HG03439 (cell line): ENCODE data around the gene BAG1.

Experiments used
- ATAC-seq: cut with Tn5 transposase; IDR thresholded peaks from one replicate; pipeline ENCODE4 v1.9.1; 2021; ENCODE audit warnings: mild to moderate bottlenecking, moderate library complexity; ENCODE audit not compliant: unreplicated experiment

Gene BAG1

DNA sequence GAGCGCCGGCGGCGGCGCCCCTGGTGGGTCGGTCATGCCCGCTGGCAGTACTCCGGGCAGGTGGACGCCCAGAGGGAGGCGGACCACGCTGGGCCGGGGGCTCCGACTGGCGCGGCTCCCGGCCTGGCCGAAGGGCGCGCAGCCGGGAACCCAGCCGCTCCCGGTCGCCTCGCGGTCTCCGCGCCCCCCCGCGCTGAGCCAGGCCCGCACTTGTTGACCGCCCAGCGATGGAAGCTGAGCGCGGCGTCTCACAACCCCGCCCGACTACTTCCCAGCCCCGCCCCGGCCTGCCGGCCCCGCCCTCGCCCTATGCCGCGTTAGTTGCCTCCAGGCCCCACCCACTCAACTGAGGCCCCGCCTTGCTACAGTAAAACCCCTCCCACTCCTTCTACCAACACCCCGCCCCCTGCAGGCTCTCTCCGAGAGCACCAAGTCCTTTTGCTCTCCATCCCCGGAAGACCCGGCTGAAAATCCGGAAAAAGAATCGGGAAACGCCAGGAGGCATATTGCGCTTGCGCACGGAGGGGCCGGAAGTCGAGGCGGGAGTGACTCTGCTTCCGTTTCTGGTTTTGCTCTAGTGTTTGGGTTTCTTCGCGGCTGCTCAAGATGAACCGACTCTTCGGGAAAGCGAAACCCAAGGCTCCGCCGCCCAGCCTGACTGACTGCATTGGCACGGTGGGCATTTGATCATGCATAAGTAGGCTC is at the start of gene BAG1, which contains the start of gene CHMP5:
Gene BAG1, minus strand, starts transcription at position 236 of the 705 bp plus-strand sequence.
Gene CHMP5, plus strand, starts transcription at position 577 of the 705 bp plus-strand sequence. Its CDS starts 30 bp downstream, at position 607.
- peak; percentile 82 for ATAC-seq

DNA sequence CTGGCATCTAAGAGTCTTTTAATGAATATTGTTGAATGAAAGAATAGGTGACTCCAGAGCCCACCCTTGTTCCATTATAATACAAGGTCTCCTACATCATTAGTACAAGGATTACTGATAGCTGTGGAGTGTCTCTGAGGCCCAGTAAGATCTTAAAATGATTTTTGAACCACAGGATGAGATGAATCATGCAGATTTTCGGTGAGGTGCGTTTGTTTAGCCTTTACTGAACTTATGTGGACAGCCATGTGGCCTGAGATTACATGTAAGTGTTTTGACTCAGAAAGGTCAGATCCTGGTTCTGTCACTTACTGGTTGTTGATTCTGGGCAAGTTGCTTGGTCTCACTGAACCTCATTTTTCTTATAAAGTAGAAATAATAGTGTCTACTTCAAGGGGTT is 47.4 kb upstream of the BAG1 start:
- no peak for ATAC-seq

DNA sequence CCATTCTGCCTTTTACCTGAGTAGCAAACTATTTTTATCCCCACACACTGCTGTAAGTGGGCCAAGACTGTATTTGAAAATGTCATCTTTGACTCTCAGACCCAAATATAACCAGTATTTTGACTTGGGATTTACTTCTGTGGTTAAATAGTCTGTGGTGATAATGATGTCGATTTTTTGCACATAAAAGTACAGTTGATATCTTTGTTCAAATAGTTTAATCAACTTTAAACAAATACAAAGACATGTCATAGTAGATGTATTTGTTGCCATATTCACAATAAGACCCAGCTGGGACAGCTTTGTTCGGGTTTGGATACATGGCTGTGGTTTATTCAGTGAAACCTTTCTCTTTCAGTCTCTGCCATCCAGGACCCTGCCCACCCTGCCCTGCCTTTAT is 46.2 kb upstream of the BAG1 start:
- no peak for ATAC-seq

DNA sequence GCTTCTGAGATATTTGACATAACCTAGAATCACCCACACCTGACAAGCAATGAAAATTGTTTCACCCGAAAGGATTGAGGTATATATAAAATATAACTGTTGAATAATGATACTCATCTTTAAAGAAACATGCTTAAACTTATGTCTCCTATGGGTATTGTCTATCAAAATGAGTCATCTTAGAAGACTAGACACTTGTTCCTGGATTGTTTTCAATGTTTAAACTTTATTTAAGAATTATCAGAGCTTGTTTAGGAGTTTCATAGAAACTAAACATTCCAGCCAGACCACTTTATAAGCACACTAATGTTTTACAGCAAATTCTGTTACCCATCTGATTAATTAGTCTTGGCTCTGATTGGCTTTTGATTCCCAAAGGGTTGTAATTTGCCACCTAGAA is 45.4 kb upstream of the BAG1 start:
- ATAC-seq: no peak

DNA sequence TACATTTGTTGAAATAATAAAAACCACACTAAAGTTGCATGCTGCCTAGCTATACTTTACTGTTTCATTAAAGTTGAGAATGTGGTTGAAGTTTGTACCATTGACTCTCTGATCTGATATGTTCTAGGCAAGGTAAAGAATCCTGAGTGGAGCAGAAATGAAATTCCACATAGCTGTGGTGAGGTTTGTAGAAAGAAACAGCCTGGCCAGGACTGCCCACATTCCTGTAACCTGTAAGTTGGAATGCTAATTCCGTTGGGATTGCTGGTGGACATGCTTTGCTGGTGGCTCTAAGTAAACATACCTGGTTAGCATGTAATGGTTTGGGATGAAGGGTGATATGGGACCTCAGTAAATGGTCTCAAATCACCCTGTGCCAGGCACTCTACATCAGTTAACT is 42.6 kb upstream of the BAG1 start:
- no peak for ATAC-seq

DNA sequence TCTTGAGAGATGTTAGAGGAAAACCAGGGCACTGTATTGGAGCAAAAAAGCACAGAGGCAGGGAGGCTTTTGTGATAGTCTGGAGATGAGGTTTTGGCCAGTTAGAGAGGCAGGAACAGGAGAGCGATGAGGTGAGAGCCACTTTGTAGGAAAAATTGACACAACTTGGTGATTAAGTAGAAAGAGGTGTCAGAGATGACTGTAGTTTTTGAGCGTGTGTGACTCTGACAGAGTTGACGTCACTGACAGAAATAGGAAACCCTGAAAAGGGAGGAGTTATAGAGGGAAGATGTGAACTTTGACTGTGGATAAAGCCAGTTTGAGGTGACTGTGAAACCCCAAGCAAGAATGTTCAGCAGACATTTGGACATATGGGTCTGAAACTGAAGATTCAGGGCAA is 41.5 kb upstream of the BAG1 start:
- ATAC-seq: no peak

DNA sequence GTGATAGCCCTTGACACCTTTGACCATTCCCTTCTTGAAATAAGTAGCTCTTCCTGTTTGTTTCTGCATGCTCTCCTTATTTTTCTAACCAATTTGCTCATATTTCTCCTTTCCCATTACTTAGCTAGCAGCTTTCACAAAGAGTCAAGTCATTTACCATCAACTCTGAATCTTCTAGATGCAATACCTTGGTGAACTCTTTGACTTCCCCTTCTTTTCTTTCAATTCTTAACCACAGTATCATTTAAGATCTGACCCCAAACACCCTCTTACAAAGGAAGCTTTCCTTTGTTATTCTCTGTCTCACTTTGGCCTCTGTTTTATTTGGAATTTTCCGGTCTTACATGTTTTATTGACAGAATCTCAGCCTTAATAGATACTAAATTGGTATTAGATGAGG is 39.9 kb upstream of the BAG1 start:
- no peak for ATAC-seq

DNA sequence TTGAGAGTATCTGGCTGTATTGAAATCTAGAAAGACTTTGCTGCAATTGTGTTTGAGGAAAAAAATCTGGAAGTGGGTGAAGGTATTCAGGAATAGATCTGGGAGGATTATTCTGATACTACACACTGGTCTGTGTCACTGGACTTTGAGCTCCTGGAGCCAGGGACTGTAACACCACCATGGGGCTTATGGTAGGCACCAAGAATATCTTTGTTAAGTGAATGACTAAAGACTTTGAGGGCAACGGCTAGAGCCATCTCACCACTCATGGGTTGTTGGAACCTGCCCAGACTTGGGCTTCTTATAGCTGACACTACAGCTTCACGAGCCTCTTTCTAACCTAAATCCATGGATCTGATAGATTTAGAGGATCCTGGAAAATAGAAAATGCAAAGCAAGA is 36.0 kb upstream of the BAG1 start:
- no peak for ATAC-seq

DNA sequence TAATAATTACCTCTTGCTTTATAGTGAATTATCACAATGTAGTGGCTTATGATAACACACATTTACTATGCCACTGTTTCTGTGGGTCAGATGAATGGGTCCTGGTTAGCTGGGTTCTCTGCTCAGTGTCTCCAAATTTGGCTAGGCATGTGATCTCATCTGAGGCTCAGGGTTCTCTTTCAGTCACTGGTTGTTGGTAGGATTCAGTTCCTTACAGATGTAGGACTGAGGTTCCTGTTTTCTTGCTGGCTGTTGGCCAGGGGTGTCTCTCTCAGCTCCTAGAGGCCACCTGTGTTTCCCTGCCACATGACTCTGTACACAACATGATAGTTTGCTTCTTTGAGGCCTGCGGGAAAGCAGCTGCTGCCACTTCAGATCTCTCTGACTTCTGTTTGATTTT is 32.9 kb upstream of the BAG1 start:
- ATAC-seq: peak; percentile 76

DNA sequence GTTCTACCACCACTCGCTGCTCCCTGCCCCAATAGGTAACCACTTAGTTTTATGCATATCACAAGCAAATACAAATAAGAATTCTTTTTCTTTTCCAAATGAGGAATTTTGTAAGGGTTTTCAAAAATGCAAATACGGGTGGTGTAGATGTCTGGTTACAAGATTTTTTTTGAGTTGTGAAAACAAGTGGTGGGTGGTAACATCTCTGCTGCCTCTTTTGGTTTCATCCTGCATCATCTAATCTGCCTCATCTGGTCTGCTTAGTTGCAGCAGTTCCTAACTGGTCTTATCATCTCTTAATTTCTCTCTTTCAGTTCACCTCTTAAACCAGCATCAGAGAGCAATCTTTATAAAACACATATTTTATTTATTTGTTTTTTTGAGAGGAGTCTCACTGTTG is 31.1 kb upstream of the BAG1 start:
- ATAC-seq: peak; percentile 33

DNA sequence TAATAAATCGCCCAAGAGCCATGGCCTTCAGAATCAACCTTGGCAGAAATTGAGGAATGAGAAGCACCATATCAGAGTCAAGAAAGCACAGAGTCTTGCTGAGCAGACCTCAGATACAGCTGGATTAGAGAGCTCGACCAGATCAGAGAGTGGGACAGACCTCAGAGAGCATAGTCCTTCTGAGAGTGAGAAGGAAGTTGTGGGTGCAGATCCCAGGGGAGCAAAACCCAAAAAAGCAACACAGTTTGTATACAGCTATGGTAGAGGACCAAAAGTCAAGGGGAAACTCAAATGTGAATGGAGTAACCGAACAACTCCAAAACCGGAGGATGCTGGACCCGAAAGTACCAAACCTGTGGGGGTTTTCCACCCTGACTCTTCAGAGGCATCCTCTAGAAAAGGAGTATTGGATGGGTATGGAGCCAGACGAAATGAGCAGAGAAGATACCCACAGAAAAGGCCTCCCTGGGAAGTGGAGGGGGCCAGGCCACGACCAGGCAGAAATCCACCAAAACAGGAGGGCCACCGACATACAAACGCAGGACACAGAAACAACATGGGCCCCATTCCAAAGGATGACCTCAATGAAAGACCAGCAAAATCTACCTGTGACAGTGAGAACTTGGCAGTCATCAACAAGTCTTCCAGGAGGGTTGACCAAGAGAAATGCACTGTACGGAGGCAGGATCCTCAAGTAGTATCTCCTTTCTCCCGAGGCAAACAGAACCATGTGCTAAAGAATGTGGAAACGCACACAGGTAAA is 30.3 kb upstream of the BAG1 start:
- no peak for ATAC-seq

DNA sequence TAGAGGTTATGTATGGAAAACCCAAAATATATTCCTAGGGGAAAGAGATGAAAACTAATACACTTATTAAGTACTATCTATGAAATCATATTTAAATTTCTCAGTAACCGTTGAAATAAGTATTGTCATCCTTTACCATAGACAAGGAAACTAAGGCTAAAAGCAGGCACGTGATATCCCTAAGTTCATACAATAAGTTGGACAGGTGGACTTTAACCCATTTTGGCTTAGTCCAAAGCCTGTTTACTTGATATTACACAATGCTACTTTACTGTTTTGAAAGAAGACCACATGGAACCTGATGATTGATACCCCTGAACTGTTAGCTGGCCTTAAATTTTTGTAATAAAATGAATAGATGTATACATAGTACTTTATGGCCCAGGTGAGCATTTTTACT is 29.3 kb upstream of the BAG1 start:
- no peak for ATAC-seq

DNA sequence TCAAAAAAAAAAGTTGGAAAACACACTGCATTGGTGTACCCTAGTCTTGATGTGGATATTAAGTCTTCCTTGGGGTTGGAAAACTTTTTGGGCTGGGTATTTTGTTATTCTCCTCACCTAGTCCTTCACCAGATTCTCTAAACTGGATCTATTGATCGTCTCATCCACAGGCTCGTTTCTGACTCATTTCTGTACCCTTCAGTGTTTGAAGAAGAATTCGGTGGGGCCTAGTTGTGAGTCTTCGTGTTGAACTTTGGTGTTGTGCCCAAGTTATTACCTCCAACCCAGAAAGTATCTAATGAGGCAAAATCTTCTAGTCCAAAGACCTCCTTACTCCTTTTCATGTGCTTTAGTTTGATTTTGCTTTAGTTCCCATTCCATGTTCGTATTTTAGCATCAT is 27.4 kb upstream of the BAG1 start:
- no peak for ATAC-seq

DNA sequence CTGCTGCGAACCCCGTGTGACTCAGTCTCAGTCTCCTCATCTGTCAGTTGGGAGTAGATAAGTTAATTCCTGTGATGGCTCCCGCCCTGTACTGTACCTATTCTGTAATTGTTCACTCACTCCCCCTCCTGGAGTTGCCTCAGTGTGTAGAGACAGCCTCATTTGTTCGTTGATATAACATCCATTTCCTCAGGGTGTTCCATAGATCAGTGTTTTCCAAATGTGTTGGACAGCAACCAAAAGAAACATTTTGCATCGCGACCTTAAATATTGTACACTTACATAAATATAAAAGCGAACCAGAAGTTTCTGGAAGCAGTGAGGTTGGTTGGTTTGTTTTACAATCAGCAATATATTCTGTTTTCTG is 26.5 kb upstream of the BAG1 start:
- ATAC-seq: no peak

DNA sequence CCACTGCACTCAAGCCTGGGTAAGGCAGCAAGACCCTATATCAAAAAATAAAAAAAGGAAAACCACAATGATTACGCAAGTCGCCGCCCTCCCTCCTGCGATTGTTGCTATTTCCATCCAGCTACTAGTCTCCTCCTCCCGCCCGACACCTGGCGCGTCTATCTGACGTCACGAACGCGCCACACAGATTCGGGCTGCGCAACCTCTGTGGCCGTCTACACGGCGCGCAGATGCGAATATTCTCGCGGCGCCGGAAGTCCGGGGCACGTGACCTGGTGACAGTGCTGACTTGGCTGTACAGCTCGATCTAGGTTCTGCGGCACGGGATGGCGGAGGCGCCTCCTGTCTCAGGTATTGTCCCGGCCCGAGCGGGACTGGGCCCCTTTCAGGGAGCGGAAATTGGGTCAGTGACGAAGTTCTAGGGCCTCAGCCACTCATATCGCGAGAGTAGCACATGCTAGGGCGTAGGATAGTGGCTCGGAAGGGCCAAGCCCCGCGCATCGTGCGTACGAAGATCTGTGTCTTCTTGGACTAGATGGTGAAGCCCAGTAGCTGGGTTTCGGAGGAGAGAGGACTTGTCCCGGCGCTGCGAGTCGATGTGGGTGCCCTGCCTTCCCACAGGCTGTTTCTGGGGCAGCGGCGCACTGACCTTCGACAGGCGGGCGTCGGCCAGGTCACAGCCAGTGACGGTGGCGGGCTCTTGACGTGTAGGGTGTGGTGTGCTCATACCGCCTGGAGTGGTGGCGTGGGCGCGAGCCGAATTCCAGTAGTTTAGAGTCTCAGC is 25.9 kb upstream of the BAG1 start, which contains the start of gene NFX1:
Gene NFX1, plus strand, starts transcription at position 270 of the 784 bp plus-strand sequence. Its CDS starts 57 bp downstream, at position 327.
- peak; percentile 83 for ATAC-seq

DNA sequence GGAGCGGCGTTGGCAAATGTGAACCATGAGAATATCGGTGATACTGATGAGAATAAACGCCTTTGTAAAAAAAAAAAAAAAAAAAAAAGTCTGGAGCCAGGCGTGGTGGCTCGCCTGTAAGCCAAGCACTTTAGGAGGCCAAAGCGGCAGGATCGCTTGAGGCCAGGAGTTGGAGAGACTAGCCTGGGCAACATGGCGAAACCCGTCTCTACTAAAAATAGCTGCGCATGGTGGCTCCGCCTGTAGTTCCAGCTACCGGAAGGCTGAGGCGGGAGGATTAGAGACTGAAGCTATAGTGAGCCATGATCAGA is 25.4 kb upstream of the BAG1 start:
- ATAC-seq: peak; percentile 24

DNA sequence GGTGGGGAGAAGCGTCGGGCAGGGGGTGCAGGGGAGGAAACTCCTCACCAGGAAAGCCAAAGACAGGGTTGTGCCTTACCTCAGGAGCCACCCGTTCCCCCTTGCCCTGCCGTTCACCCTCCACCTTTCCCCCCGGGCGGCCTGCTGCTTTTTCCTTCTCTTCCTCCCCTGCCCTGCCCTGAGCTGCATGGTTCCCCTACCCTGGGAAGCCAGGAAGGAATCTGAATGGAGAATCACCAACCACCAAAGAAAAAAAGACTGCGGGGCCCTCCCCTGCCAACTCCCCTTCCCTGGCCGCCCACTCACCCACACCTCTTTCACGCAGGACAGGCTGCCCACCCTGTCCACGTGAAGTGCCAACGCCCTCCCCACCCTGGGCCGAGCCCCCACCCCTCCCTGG is 25.0 kb upstream of the BAG1 start:
- no peak for ATAC-seq

DNA sequence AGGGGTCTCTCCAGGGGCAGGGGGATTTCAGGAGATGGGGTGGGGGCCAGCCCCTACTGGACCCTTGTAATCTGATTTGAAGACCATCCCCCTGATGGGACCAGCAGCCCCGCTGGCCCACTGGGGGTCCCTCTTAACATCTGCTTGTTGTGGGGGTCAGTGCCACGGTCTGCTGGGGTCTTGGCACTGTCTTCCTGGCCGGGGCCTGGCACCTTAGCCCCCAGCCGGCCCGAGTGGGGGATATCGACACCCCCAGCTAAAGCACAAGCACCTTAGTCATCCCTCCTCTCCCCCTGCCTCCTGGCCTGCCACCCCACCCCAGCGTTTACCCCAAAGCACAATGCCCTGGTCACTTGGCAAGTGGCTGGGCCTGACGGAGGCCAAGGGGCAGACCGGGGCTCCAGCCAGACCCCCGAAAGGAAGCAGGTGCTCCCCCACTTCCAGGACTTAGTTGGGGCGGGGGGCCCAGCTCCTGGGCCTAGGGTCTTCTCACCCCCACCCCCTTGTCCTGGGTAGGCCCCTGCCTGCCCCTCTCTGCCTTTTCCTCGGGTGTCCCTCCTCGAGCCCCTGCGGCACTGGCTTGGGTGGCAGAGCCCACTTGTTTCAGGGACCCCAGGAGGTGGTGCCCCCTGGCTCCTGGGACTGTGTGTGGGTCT is 24.4 kb upstream of the BAG1 start:
- no peak for ATAC-seq

DNA sequence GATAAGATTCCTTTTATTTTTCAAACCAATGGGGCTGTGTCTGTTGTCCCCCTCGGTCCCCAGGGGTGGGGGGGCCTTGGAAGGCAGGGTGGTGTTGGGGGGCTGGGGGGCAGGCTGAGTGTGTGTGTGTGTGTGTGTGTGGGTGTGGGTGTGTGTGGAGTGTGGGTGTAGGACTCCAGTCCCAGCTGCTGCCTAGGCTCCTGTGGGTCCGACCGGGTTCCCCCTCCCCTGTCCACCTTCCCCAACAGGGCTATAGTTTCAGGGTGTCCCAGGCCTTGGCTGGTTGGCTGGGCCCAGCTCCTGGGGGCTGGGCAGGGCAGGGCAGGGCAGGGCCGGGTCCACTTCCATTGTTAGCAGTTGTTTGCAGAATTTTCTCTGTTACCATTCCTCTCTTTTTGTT is 23.7 kb upstream of the BAG1 start:
- no peak for ATAC-seq

DNA sequence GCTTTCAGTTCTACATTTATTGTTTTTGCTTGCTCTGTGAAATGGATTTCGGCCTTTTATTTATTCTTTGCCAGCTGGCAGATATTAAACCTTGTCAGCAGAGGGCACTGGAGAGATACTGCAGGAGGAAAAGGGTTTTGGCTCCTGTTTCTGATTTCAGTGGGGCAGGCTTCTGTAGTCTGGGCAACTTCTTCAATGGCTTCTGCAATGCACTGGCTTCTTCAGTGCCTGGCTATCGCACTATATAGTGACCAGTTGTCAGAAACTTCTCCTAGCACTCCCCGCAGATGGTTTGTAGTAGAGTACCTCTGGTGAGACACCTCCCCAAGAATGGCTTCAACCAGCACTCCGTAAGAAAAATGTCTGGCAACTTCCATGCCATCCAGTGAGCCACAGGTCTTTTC is 22.6 kb upstream of the BAG1 start:
- no peak for ATAC-seq

DNA sequence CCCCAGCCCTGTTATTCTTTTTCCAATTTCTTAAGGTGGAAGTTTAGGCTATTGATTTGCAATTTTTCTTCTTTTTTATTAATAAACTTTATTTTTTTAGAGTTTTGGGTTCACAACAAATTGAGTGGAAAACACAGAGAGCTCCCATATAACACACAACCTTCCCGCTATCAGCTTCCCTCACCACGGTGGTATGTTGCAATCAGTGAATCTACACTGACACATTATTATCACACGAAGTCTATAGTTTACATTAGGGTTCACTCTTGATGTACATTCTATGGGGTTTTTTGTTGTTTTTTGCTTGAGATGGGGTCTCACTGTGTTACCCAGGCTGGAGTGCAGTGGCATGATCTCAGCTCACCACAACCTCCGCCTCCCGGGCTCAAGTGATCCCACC is 21.0 kb upstream of the BAG1 start:
- ATAC-seq: no peak
